ENCODE measurements around the gene UBE2QL1.

Gene UBE2QL1

GRCh38 chr5:6480133-6481051, 31.7 kb downstream of the UBE2QL1 start:
- DNase-seq = no peak

- no peak for DNase-seq
Observed at GRCh38 chr5:6482735-6483134, 34.1 kb downstream of the UBE2QL1 start.

GRCh38 chr5:6483880-6484382, 35.3 kb downstream of the UBE2QL1 start:
- DNase-seq = no peak

GRCh38 chr5:6484446-6484845, 35.8 kb downstream of the UBE2QL1 start:
- DNase-seq = no peak

GRCh38 chr5:6484899-6485298, 36.2 kb downstream of the UBE2QL1 start:
- DNase-seq = no peak

- DNase-seq = no peak
Observed at GRCh38 chr5:6485441-6485840, 36.8 kb downstream of the UBE2QL1 start.

GRCh38 chr5:6486074-6486473, 37.4 kb downstream of the UBE2QL1 start:
- no peak for DNase-seq

- DNase-seq = no peak
Observed at GRCh38 chr5:6487081-6487480, 38.4 kb downstream of the UBE2QL1 start.

- DNase-seq = no peak
Observed at GRCh38 chr5:6488021-6488420, 39.4 kb downstream of the UBE2QL1 start.

- no peak for DNase-seq
Observed at GRCh38 chr5:6489643-6490185, 41.1 kb downstream of the UBE2QL1 start.

- no peak for DNase-seq
Observed at GRCh38 chr5:6490246-6490645, 41.6 kb downstream of the UBE2QL1 start.

- no peak for DNase-seq
Observed at GRCh38 chr5:6490693-6491092, 42.0 kb downstream of the UBE2QL1 start.

GRCh38 chr5:6491196-6491918, 42.7 kb downstream of the UBE2QL1 start:
- no peak for DNase-seq

GRCh38 chr5:6491919-6492290, 43.2 kb downstream of the UBE2QL1 start:
- DNase-seq = no peak

- DNase-seq = no peak
Observed at GRCh38 chr5:6492934-6493333, 44.3 kb downstream of the UBE2QL1 start.

- no peak for DNase-seq
Observed at GRCh38 chr5:6493681-6494454, 45.2 kb downstream of the UBE2QL1 start.

- peak in 1 of 2 experiments; percentile 48 for DNase-seq
Observed at GRCh38 chr5:6494939-6495338, 46.3 kb downstream of the UBE2QL1 start.

- peak in 1 of 2 experiments; percentile 54 for DNase-seq
Observed at GRCh38 chr5:6495433-6496206, 47.0 kb downstream of the UBE2QL1 start.

- no peak for DNase-seq
Observed at GRCh38 chr5:6496207-6496584, 47.5 kb downstream of the UBE2QL1 start.

- no peak for DNase-seq
Observed at GRCh38 chr5:6496636-6497035, 48.0 kb downstream of the UBE2QL1 start.

- DNase-seq = no peak
Observed at GRCh38 chr5:6497262-6497661, 48.6 kb downstream of the UBE2QL1 start.

- DNase-seq = no peak
Observed at GRCh38 chr5:6498968-6499367, 50.3 kb downstream of the UBE2QL1 start.

Measured in NCI-H2081 (cell line).